HepG2 (cell line): ENCODE measurements around the gene H1-8. TPM values are rescaled to one million over a fixed set of nuclear protein-coding genes. Genes with fewer than 3 reads are reported as not detected.

Experiments
- ATAC-seq: fragments of 200-7000 bp; cut with Tn5 transposase; 3 replicates; pipeline ENCODE4 v1.9.1; 2020; ENCODE audit warnings: mild to moderate bottlenecking, moderate library complexity
- BruUV-seq: library from RNA; stranded (reverse); fragments of 400-500 nt; replicated peaks from 2 replicates; lab custom pipeline; 2021; lab: Mats Ljungman, UMichigan
- CTCF ChIA-PET: fragments of 300-600 bp; formaldehyde crosslinking; extraction: SDS; loops from one replicate; lab custom pipeline; 2021; ENCODE audit warnings: low total read pairs, inconsistent platforms, low intra/inter-chr PET ratio; lab: Yijun Ruan, JAX
- POLR2A ChIA-PET: fragments of 350-600 bp; sonication (Branson Sonifier 250); formaldehyde crosslinking; loops from one replicate; lab custom pipeline; 2020; ENCODE audit warnings: antibody characterized with exemption, inconsistent platforms; lab: Yijun Ruan, JAX
- DNase-seq: peaks from one replicate; pipeline ENCODE4 v3.0.0-alpha.2; 2015; ENCODE audit warnings: low spot score
- FAIRE-seq: peaks from 3 replicates; lab custom pipeline; 2011; peaks lifted over from hg19 to GRCh38; lab: Jason Lieb, UNC
- H2AFZ ChIP-seq: one replicate; pipeline ENCODE4 v1.6.1; 2011; ENCODE audit warnings: low read length, inconsistent platforms
- H3K27ac ChIP-seq: fragments of 300-600 bp; 3 replicates; pipeline ENCODE4 v1.8.0; 2011; ENCODE audit warnings: mixed run types, mild to moderate bottlenecking, mixed read lengths, low read length, inconsistent platforms; ENCODE audit not compliant: insufficient read depth; ENCODE audit errors: extremely low read length
- H3K27me3 ChIP-seq, 2 experiments: fragments of 200-600 bp in 1 of 2; 2 replicates in 1 of 2; 3 replicates in 1 of 2; pipeline versions ENCODE4 v1.6.0 to v1.8.0; 2011; ENCODE audit warnings: low read length in 2 of 2, mild to moderate bottlenecking in 2 of 2, moderate library complexity in 2 of 2, inconsistent platforms in 1 of 2; ENCODE audit not compliant: insufficient read depth in 2 of 2, control insufficient read depth in 1 of 2
- H3K36me3 ChIP-seq, 2 experiments: fragments of 200-600 bp in 1 of 2; replicated peaks in 1 of 2; 2 replicates in 1 of 2; 3 replicates in 1 of 2; pipeline versions ENCODE4 v1.5.1 to v1.8.0; 2011; ENCODE audit warnings: low read length in 2 of 2, inconsistent platforms in 1 of 2; ENCODE audit not compliant: insufficient read depth in 2 of 2, control insufficient read depth in 1 of 2
- H3K4me1 ChIP-seq: 2 replicates; pipeline ENCODE4 v1.5.1; 2012; ENCODE audit warnings: low read length, inconsistent platforms; ENCODE audit not compliant: insufficient read depth
- H3K4me2 ChIP-seq: 2 replicates; pipeline ENCODE4 v1.6.0; 2011; ENCODE audit warnings: low read depth, low read length, inconsistent platforms
- H3K4me3 ChIP-seq, 3 experiments: fragments of 200-600 bp in 1 of 3; sonication (generic), shearing (Covaris generic) in 1 of 3; replicated peaks in 1 of 3; 2 replicates each; pipeline ENCODE4 v1.5.1; 2011 to 2016; ENCODE audit warnings: low read length in 3 of 3, inconsistent platforms in 2 of 3, low read depth in 2 of 3, mild to moderate bottlenecking in 2 of 3, control low read depth in 1 of 3, mixed read lengths in 1 of 3; ENCODE audit not compliant: insufficient read depth in 1 of 3
- H3K79me2 ChIP-seq: one replicate; pipeline ENCODE4 v1.6.1; 2011; ENCODE audit warnings: low read length, inconsistent platforms; ENCODE audit not compliant: insufficient read depth
- H3K9ac ChIP-seq: 2 replicates; pipeline ENCODE4 v1.6.0; 2011; ENCODE audit warnings: mild to moderate bottlenecking, low read depth, low read length, inconsistent platforms; ENCODE audit not compliant: insufficient read depth
- H3K9me3 ChIP-seq: 2 replicates; pipeline ENCODE4 v1.5.1; 2012; ENCODE audit warnings: mild to moderate bottlenecking, low read length
- H4K20me1 ChIP-seq: 2 replicates; pipeline ENCODE4 v1.6.0; 2011; ENCODE audit warnings: inconsistent platforms, mild to moderate bottlenecking, low read length, moderate library complexity; ENCODE audit not compliant: insufficient read depth
- AKAP8 ChIP-seq: sonication (generic); formaldehyde crosslinking; IDR thresholded peaks from 2 replicates; pipeline ENCODE4 v1.5.1; 2020; ENCODE audit warnings: mild to moderate bottlenecking, missing genetic modification reagents
- BRD4 ChIP-seq: sonication (generic); formaldehyde crosslinking; IDR thresholded peaks from 2 replicates; pipeline ENCODE4 v1.4.0; 2020; ENCODE audit warnings: missing genetic modification reagents
- NFE2L2 ChIP-seq: fragments of 150-350 bp; IDR thresholded peaks from 2 replicates; pipeline ENCODE4 v1.6.1; 2014; ENCODE audit warnings: low read length
- TCF12 ChIP-seq, 2 experiments: fragments of 450-650 bp in 1 of 2; sonication (generic) in 1 of 2; formaldehyde crosslinking in 1 of 2; IDR thresholded peaks; 2 replicates each; pipeline versions ENCODE4 v1.6.1 to v1.8.0; 2017 to 2022; ENCODE audit warnings: antibody characterized with exemption in 1 of 2, mild to moderate bottlenecking in 1 of 2, missing genetic modification reagents in 1 of 2, moderate library complexity in 1 of 2
- ZBTB25 ChIP-seq: IDR thresholded peaks from 2 replicates; pipeline ENCODE4 v1.6.1; 2018; ENCODE audit warnings: missing genetic modification reagents
- ZNF274 ChIP-seq: sonication (generic); formaldehyde crosslinking; IDR thresholded peaks from 2 replicates; pipeline ENCODE4 v1.5.1; 2020; ENCODE audit warnings: mild to moderate bottlenecking, missing genetic modification reagents
- ZNF713 ChIP-seq: sonication (generic); formaldehyde crosslinking; IDR thresholded peaks from 2 replicates; pipeline ENCODE4 v1.4.0; 2020; ENCODE audit warnings: mild to moderate bottlenecking, missing genetic modification reagents
- ZNF782 ChIP-seq: sonication (generic); formaldehyde crosslinking; IDR thresholded peaks from 2 replicates; pipeline ENCODE4 v1.4.0; 2020; ENCODE audit warnings: missing genetic modification reagents, mild to moderate bottlenecking, borderline replicate concordance
- WGBS: methylation state at CpG from one replicate; pipeline ENCODE4 v1.1.6; 2017; ENCODE audit warnings: low lambda C conversion rate; 5-methylcytosine and 5-hydroxymethylcytosine counted together
- in situ Hi-C: cut with HindIII; loops from 2 replicates; pipeline ENCODE4 v1.10.0; 2017; ENCODE audit warnings: low pct_unique_long_range_greater_than_20kb; ENCODE audit not compliant: extremely low pct_ligation_motif_present
- intact Hi-C: fragments of 100-400 bp; cut with micrococcal nuclease; formaldehyde crosslinking; loops from one replicate; pipeline ENCODE4 v1.10.0; 2022; ENCODE audit not compliant: unreplicated experiment
- polyA plus RNA-seq, 8 experiments: library from polyadenylated mRNA; depleted of rRNA in 3 of 8; stranded (reverse) in 7 of 8; unstranded in 1 of 8; fragments of >200 nt; fragmentation: Illumina TruSeq in 4 of 8; extraction: Trizol in 4 of 8; gene quantifications; 2 replicates each; pipeline versions ENCODE4 v1.2.1 to v1.2.3, GENCODE V29; 2011 to 2016; ENCODE audit warnings: low read depth in 4 of 8, missing spikeins in 1 of 8, mixed read lengths in 1 of 8; ENCODE audit not compliant: insufficient read depth in 1 of 8
- total RNA-seq, 5 experiments: library from RNA; depleted of rRNA; stranded (reverse); fragments of >200 nt; fragmentation: Illumina TruSeq; extraction: Trizol; gene quantifications; 2 replicates each; pipeline ENCODE4 v1.2.3, GENCODE V29; 2016; ENCODE audit warnings: low read depth in 1 of 5
- TF ChIP-seq, protein P1 (sequence below): sonication (generic); formaldehyde crosslinking; IDR thresholded peaks from 2 replicates; pipeline ENCODE4 v1.4.0; 2020; ENCODE audit warnings: missing genetic modification reagents

H1-8 gene
- total and polyA plus RNA-seq, 2 of the 13 experiments (the other 11 are each of a cell fraction or from before 2014, with no cell fraction given), result 0.08 TPM; not detected in 1

DNA sequence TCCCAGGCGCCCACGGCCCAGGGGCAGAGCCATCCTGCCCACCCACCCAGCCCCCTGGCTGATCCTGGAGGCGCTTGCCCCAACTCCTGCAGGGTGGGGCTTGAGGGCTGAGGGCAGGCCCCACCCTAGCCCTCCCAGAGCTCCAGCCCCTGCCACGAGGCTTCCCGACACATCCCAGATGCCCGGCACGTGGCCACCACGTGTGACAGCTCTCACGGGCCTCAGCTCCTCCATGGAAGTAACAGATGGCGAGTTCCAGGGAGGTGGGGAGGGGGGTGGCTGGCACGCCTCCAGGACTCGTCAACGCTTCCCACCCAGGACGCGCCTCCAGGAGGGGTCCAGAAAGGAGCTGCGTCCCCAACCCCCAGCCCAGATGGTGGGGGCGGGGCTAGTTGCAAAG, 34.4 kb downstream of the H1-8 start:
- TF ChIP-seq ZNF713, result no peak
- TF ChIP-seq, all 625 proteins: peak for 0
- Histone ChIP-seq H3K9ac (no peak overlapping the region), H3K9me3 (no peaks in the 10 kb centered on the region), H4K20me1 (no peaks in the 10 kb centered on the region), H3K27ac (peak overlapping the region; percentile 35), H3K4me2 (no peak overlapping the region), H3K4me3 (no peak overlapping the region), H3K36me3 (peaks cover 21 to 26% of the 10 kb centered on the region in 2 experiments; a peak in 4 of 5 replicates), H3K79me2 (no peaks in the 10 kb centered on the region), H3K27me3 (no peaks in the 10 kb centered on the region), H2AFZ (no peak overlapping the region), H3K4me1 (peaks cover 13% of the 10 kb centered on the region)
- POLR2A ChIA-PET, result interaction anchor here (1.5 to 2.4 kb wide), 3 partner anchors 18 to 42 kb away, joined by 4 to 20 read pairs (median 5); no protein-coding TSS in a partner anchor
- FAIRE-seq (no peak), DNase-seq (no peak), ATAC-seq (no peak)
- no TSS peak for BruUV-seq
- 96% methylated on average over 11 of the region's 17 CpGs for WGBS
- in situ Hi-C loops, result no loop called here
- CTCF ChIA-PET, result no interaction called here
- intact Hi-C loops, result no loop called here

DNA sequence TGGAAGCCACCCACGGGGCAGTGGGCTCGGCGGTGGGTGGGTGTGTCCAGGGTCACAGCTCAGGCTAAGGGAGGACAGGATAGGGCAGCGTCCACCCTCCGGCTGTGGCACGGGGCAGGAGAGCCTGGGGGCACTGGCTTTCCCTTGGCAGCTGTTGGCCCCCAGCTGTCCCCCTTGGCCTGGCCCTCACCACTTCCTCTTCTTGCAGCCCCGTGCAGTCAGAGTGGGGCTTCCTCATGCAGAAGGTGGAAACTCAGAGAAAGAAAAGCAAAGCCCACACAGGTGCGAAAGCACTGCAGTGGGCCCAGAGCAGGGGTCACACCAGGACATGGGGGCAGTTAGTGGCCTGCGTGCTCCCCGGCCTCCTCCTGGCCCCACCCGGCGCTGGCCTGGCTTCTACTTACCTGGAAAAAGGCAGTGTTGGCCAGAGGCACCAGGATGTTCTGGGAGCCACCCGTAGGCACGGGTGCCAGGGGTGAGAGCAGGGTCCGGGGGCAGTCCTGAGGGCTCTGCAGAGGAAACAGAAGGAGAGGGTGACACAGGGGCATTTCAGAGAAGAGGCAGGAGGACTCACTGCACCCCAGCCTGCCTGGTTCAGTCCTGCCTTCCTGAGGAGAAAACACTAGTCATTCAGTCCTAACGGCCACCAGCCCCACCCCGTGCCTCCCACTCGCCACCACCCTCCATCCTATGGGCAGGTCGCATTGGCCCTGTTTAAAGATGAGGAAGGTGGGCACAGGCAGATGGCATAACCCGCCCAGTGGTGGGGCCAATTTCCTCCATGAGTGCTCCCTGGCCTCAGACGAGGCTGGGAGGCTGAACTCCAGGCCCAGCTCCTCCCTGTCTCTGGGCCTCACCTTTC, 35.2 kb downstream of the H1-8 start:
- in situ Hi-C loops, result no loop called here
- ATAC-seq, result no peak
- no peak for DNase-seq
- Histone ChIP-seq H3K79me2 (no peaks in the 10 kb centered on the region), H3K4me2 (no peak overlapping the region), H3K27me3 (no peaks in the 10 kb centered on the region), H3K4me3 (no peak overlapping the region), H4K20me1 (no peaks in the 10 kb centered on the region), H2AFZ (no peak overlapping the region), H3K27ac (no peak overlapping the region), H3K9ac (no peak overlapping the region), H3K36me3 (peaks cover 24 to 33% of the 10 kb centered on the region in 2 experiments; a peak in 4 of 5 replicates), H3K4me1 (peaks cover 13% of the 10 kb centered on the region), H3K9me3 (no peaks in the 10 kb centered on the region)
- ChIA-PET CTCF (no interaction called here), POLR2A (interaction anchor here (1.6 to 2.4 kb wide), 2 partner anchors 17 to 43 kb away, joined by 4 to 20 read pairs; no protein-coding TSS in a partner anchor)
- TF ChIP-seq, protein P1, sequence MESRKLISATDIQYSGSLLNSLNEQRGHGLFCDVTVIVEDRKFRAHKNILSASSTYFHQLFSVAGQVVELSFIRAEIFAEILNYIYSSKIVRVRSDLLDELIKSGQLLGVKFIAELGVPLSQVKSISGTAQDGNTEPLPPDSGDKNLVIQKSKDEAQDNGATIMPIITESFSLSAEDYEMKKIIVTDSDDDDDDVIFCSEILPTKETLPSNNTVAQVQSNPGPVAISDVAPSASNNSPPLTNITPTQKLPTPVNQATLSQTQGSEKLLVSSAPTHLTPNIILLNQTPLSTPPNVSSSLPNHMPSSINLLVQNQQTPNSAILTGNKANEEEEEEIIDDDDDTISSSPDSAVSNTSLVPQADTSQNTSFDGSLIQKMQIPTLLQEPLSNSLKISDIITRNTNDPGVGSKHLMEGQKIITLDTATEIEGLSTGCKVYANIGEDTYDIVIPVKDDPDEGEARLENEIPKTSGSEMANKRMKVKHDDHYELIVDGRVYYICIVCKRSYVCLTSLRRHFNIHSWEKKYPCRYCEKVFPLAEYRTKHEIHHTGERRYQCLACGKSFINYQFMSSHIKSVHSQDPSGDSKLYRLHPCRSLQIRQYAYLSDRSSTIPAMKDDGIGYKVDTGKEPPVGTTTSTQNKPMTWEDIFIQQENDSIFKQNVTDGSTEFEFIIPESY, result no peak
- TF ChIP-seq ZNF782, result no peak
- TF ChIP-seq BRD4 (CRISPR knock-in tag), result no peak
- no peak for TF ChIP-seq NFE2L2
- TF ChIP-seq ZNF274, result no peak
- no peak for TF ChIP-seq ZBTB25 (CRISPR knock-in tag)
- TF ChIP-seq AKAP8 (CRISPR knock-in tag), result no peak
- TF ChIP-seq TCF12 (IDR thresholded peaks at IDR 0.05), result no peak
- no peak for TF ChIP-seq TCF12 (CRISPR knock-in tag; IDR thresholded peaks at IDR 0.05)
- no TSS peak for BruUV-seq
- intact Hi-C loops, result no loop called here
- no peak for FAIRE-seq
- WGBS, result 96% methylated on average over 15 of the region's 21 CpGs
